Measurements from ENCODE around the gene SPEM2. TPM values are rescaled to one million over a fixed set of nuclear protein-coding genes. Genes with fewer than 3 reads are reported as not detected.
A peak's percentile ranks its signal among the peaks of the same experiment; 100 is the strongest.

The SPEM2 gene
- total RNA-seq, 1 experiment from 2014 or later, result not detected

DNA sequence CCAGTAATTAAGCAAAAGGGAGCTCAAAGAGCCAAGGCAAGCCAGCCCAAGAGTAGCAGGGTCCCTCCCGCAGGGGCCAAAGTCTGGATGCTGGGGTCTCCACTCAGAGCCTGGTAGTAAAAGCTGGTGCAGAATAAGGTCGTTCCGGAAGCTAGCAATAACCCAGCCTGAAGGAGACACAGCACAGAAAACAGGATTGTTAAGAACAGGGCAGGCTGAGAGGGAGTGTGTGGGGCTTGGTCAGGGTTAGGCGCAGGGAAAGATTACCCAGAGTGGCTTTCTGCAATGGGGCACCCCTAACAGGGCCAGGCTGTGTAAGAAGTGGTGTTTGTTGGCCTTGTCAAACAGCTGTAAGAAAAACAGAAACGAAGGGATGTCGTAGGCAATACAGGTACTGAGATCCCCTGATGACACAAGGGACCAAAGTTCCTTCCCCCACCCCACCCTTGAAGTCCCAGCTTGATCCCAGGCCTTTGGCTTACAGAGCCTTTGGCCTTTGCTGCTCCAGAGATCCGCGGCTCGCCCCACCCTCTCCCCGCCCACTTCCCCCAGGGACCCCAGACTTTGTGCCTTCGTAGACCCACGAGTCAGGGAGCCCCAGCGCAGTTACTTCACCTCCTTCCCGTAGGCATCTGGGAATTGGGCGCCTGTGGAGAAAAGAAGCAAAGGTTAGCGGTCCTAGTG, 22.2 kb upstream of the SPEM2 start:
- H2BK120ac ChIP-seq (ENCODE audit: low read depth, low read length, poor library complexity, severe bottlenecking), result no peak overlapping the region
- no peak overlapping the region for H2AK5ac ChIP-seq (ENCODE audit: insufficient read length, low read length)
- no peaks in the 10 kb centered on the region; the same call in 1 of the 2 replicates for H3K4me1 ChIP-seq (ENCODE audit: insufficient read depth, low read length)
- no peak overlapping the region for H3K14ac ChIP-seq (ENCODE audit: insufficient read depth, low read length)
- no peaks in the 10 kb centered on the region for H3K79me2 ChIP-seq (ENCODE audit: insufficient read depth, low read length)
- H4K91ac ChIP-seq (ENCODE audit: insufficient read length, low read depth, low read length), result no peak overlapping the region
- Mint-ChIP-seq H3K36me3 (ENCODE audit: insufficient read depth in 1 of 3, low read depth in 3 of 3) (peaks cover 3 to 11% (median 4%) of the 10 kb centered on the region in 3 experiments; a peak in 5 of 7 replicates), H3K4me1 (peaks cover 26 to 37% of the 10 kb centered on the region in 2 experiments), H3K4me3 (peak overlapping the region; percentile 84 to 94), H3K27me3 (ENCODE audit: low read depth) (no peaks in the 10 kb centered on the region; the same call in 1 of the 2 replicates), H3K9me3 (no peaks in the 10 kb centered on the region), H3K27ac (peak overlapping the region; percentile 84 to 96 (median 91); a peak in 6 of 7 replicates)
- no peak overlapping the region for H3K56ac ChIP-seq (ENCODE audit: insufficient read length, low read depth, low read length)
- DNase-seq, result no peak
- no peaks in the 10 kb centered on the region for H4K20me1 ChIP-seq (ENCODE audit: control insufficient read depth, insufficient read depth, insufficient read length)
- no peak overlapping the region for H2BK12ac ChIP-seq (ENCODE audit: insufficient read length, low read depth, low read length)
- no peaks in the 10 kb centered on the region for H3K9me3 ChIP-seq (ENCODE audit: control insufficient read depth, low read depth, low read length)
- no peak overlapping the region for H3T11ph ChIP-seq (ENCODE audit: low read length)
- H3K4ac ChIP-seq (ENCODE audit: low read depth, low read length), result no peak overlapping the region
- H4K8ac ChIP-seq (replicated peaks; ENCODE audit: insufficient read length, low read depth, low read length), result no peak overlapping the region
- no peak overlapping the region for H2AFZ ChIP-seq (ENCODE audit: low read length)
- no peak overlapping the region for H2BK5ac ChIP-seq (ENCODE audit: insufficient read length, low read length)
- WGBS (ENCODE audit: extremely low coverage, insufficient read length, low lambda C conversion rate), result no CpG with 5 or more reads among the region's 16 CpGs
- peak overlapping the region; percentile 37 for H3K4me2 ChIP-seq (ENCODE audit: insufficient read depth, insufficient read length, low read length)
- no peak overlapping the region for H2BK15ac ChIP-seq (ENCODE audit: low read depth, low read length)
- H2BK20ac ChIP-seq (ENCODE audit: low read depth, low read length, poor library complexity, severe bottlenecking), result no peak overlapping the region
- no peak overlapping the region for H3K23ac ChIP-seq (ENCODE audit: insufficient read length, low read depth, low read length)
- no peak for TF ChIP-seq CTCF (conservative IDR thresholded peaks at IDR 0.05)
- no peak overlapping the region for H3K18ac ChIP-seq (ENCODE audit: insufficient read length, low read depth, low read length)
- peak overlapping the region; percentile 1 for H3K9ac ChIP-seq (ENCODE audit: extremely low read depth, insufficient read length, low read length)
- H4K5ac ChIP-seq (ENCODE audit: insufficient read length, low read depth, low read length), result no peak overlapping the region
- no peak overlapping the region for H3K27ac ChIP-seq (ENCODE audit: insufficient read length, low read depth, low read length)
- H3K79me1 ChIP-seq (ENCODE audit: insufficient read depth, low read depth, low read length, poor library complexity, severe bottlenecking), result no peaks in the 10 kb centered on the region
- no peaks in the 10 kb centered on the region for H3K27me3 ChIP-seq (ENCODE audit: insufficient read depth, low read length)
- peaks cover 5% of the 10 kb centered on the region for H3K23me2 ChIP-seq (ENCODE audit: insufficient read length, low read depth, low read length, poor library complexity, severe bottlenecking)
